Activated CD8-positive, alpha-beta memory T cell treated with anti-CD3 and anti-CD28 coated beads, Interleukin-2, amount 10 ng/mL, durations not matched to agents 7 days and 5 days (primary cell): ENCODE data around the gene CTSE. TPM values are rescaled to one million over a fixed set of nuclear protein-coding genes. Genes with fewer than 3 reads are reported as not detected.

Experiments
- ATAC-seq: fragments of 150-1000 bp; cut with Tn5 transposase; one replicate; pipeline ENCODE4 v1.10.0; 2021; ENCODE audit warnings: moderate library complexity
- CTCF ChIA-PET: fragments of 350-600 bp; sonication (Branson Sonifier 250); formaldehyde crosslinking; loops from one replicate; lab custom pipeline; 2021; ENCODE audit warnings: antibody characterized with exemption; lab: Charles Lee
- DNase-seq: peaks from one replicate; pipeline ENCODE4 v3.0.0-alpha.2; 2020
- H3K27ac Mint-ChIP-seq: one replicate; pipeline ENCODE4 v1.8.0; 2021; ENCODE audit warnings: mild to moderate bottlenecking, mixed read lengths
- H3K27me3 Mint-ChIP-seq: one replicate; pipeline ENCODE4 v1.8.0; 2021; ENCODE audit warnings: mixed read lengths
- H3K36me3 Mint-ChIP-seq: one replicate; pipeline ENCODE4 v1.8.0; 2021; ENCODE audit warnings: mild to moderate bottlenecking, mixed read lengths
- H3K4me1 Mint-ChIP-seq: one replicate; pipeline ENCODE4 v1.8.0; 2021; ENCODE audit warnings: mixed read lengths
- H3K4me3 Mint-ChIP-seq: one replicate; pipeline ENCODE4 v1.8.0; 2021; ENCODE audit warnings: mild to moderate bottlenecking, moderate library complexity, mixed read lengths
- H3K9me3 Mint-ChIP-seq: one replicate; pipeline ENCODE4 v1.8.0; 2022; ENCODE audit warnings: low read depth, mixed read lengths
- total RNA-seq, 2 experiments: library from RNA; stranded (reverse); gene quantifications; one replicate each; pipeline ENCODE4 v1.2.3, GENCODE V29; 2021

CTSE gene
- total RNA-seq, 2 experiments from 2014 or later, result not detected

GRCh38 chr1:206040328-206040727 is 16.6 kb upstream of the CTSE start:
- DNase-seq (no peak), ATAC-seq (no peak)
- peaks cover 8% of the 10 kb centered on the region for H3K4me1 Mint-ChIP-seq
- H3K9me3 Mint-ChIP-seq, result no peaks in the 10 kb centered on the region
- H3K36me3 Mint-ChIP-seq, result no peaks in the 10 kb centered on the region
- H3K4me3 Mint-ChIP-seq, result no peak overlapping the region
- no peak overlapping the region for H3K27ac Mint-ChIP-seq
- CTCF ChIA-PET, result interaction anchor here (1.1 to 1.2 kb wide), 2 partner anchors 10 kb away, joined by 3 to 5 read pairs; no protein-coding TSS in a partner anchor
- peaks cover 55% of the 10 kb centered on the region for H3K27me3 Mint-ChIP-seq

- H3K27ac Mint-ChIP-seq, result no peak overlapping the region
- peaks cover 64% of the 10 kb centered on the region for H3K27me3 Mint-ChIP-seq
- CTCF ChIA-PET, result interaction anchor here (1.2 to 1.5 kb wide), 2 partner anchors 9 to 67 kb away, joined by 4 to 5 read pairs; no protein-coding TSS in a partner anchor
- H3K36me3 Mint-ChIP-seq, result no peaks in the 10 kb centered on the region
- DNase-seq (no peak), ATAC-seq (no peak)
- no peaks in the 10 kb centered on the region for H3K9me3 Mint-ChIP-seq
- H3K4me3 Mint-ChIP-seq, result no peak overlapping the region
- H3K4me1 Mint-ChIP-seq, result peaks cover 8% of the 10 kb centered on the region
Measured at GRCh38 chr1:206039046-206039973, 15.6 kb upstream of the CTSE start.

- ATAC-seq, result no peak
- peaks cover 8% of the 10 kb centered on the region for H3K4me1 Mint-ChIP-seq
- H3K27me3 Mint-ChIP-seq, result peaks cover 73% of the 10 kb centered on the region
- no peak overlapping the region for H3K4me3 Mint-ChIP-seq
- CTCF ChIA-PET, result interaction anchor here (0.8 to 1.1 kb wide), 2 partner anchors 60 to 69 kb away, joined by 4 to 8 read pairs; no protein-coding TSS in a partner anchor
- no peaks in the 10 kb centered on the region for H3K36me3 Mint-ChIP-seq
- H3K27ac Mint-ChIP-seq, result no peak overlapping the region
- DNase-seq, result no peak
- no peaks in the 10 kb centered on the region for H3K9me3 Mint-ChIP-seq
Measured at GRCh38 chr1:206037581-206037980, 13.9 kb upstream of the CTSE start.

GRCh38 chr1:206036663-206037455 is 13.2 kb upstream of the CTSE start:
- CTCF ChIA-PET, result interaction anchor here (0.7 to 1.1 kb wide), 2 partner anchors 59 to 939 kb away, joined by 3 to 8 read pairs; no protein-coding TSS in a partner anchor
- no peak overlapping the region for H3K4me3 Mint-ChIP-seq
- H3K27me3 Mint-ChIP-seq, result peaks cover 76% of the 10 kb centered on the region
- ATAC-seq (no peak), DNase-seq (no peak)
- no peaks in the 10 kb centered on the region for H3K9me3 Mint-ChIP-seq
- H3K27ac Mint-ChIP-seq, result no peak overlapping the region
- H3K36me3 Mint-ChIP-seq, result no peaks in the 10 kb centered on the region
- peaks cover 8% of the 10 kb centered on the region for H3K4me1 Mint-ChIP-seq

- no peak for ATAC-seq
- CTCF ChIA-PET, result interaction anchor here (1.3 to 6.9 kb wide), 2 partner anchors 57 to 71 kb away, joined by 3 to 129 read pairs; no protein-coding TSS in a partner anchor
- H3K27me3 Mint-ChIP-seq, result peaks cover 66% of the 10 kb centered on the region
- H3K27ac Mint-ChIP-seq, result no peak overlapping the region
- H3K36me3 Mint-ChIP-seq, result no peaks in the 10 kb centered on the region
- DNase-seq, result no peak
- H3K4me1 Mint-ChIP-seq, result peaks cover 14% of the 10 kb centered on the region
- H3K9me3 Mint-ChIP-seq, result no peaks in the 10 kb centered on the region
- H3K4me3 Mint-ChIP-seq, result no peak overlapping the region
Measured at GRCh38 chr1:206035027-206035426, 11.3 kb upstream of the CTSE start.

- Mint-ChIP-seq H3K36me3 (no peaks in the 10 kb centered on the region), H3K4me1 (peaks cover 6% of the 10 kb centered on the region), H3K27ac (no peak overlapping the region), H3K9me3 (no peaks in the 10 kb centered on the region), H3K27me3 (peaks cover 71% of the 10 kb centered on the region), H3K4me3 (no peak overlapping the region)
- CTCF ChIA-PET, result interaction anchor here (6.9 kb wide), 1 partner anchor 74 kb away, joined by 129 read pairs; no protein-coding TSS in a partner anchor
- no peak for ATAC-seq
- no peak for DNase-seq
Measured at GRCh38 chr1:206032380-206033140, 8.9 kb upstream of the CTSE start.

GRCh38 chr1:206030714-206031113 is 7.0 kb upstream of the CTSE start:
- peaks cover 6% of the 10 kb centered on the region for H3K4me1 Mint-ChIP-seq
- ATAC-seq, result peak; percentile 95
- peaks cover 75% of the 10 kb centered on the region for H3K27me3 Mint-ChIP-seq
- H3K27ac Mint-ChIP-seq, result no peak overlapping the region
- no peaks in the 10 kb centered on the region for H3K36me3 Mint-ChIP-seq
- H3K9me3 Mint-ChIP-seq, result no peaks in the 10 kb centered on the region
- peak; percentile 75 for DNase-seq
- H3K4me3 Mint-ChIP-seq, result no peak overlapping the region
- CTCF ChIA-PET, result interaction anchor here (0.9 to 6.9 kb wide), 19 partner anchors 9 to 604 kb away, joined by 3 to 129 read pairs (median 3); partner anchors contain the start of gene PM20D1

- no peak overlapping the region for H3K4me3 Mint-ChIP-seq
Measured at GRCh38 chr1:206030191-206030590, 6.5 kb upstream of the CTSE start.

GRCh38 chr1:206029484-206029883 is 5.8 kb upstream of the CTSE start:
- CTCF ChIA-PET, result interaction anchor here (0.9 to 6.9 kb wide), 9 partner anchors 10 to 603 kb away, joined by 3 to 129 read pairs (median 3); no protein-coding TSS in a partner anchor
- no peak overlapping the region for H3K4me3 Mint-ChIP-seq
- no peaks in the 10 kb centered on the region for H3K9me3 Mint-ChIP-seq
- H3K4me1 Mint-ChIP-seq, result peaks cover 6% of the 10 kb centered on the region
- no peak for DNase-seq
- H3K27me3 Mint-ChIP-seq, result peaks cover 69% of the 10 kb centered on the region
- H3K36me3 Mint-ChIP-seq, result no peaks in the 10 kb centered on the region
- H3K27ac Mint-ChIP-seq, result no peak overlapping the region
- no peak for ATAC-seq

More at GRCh38 chr1:206030191-206030590, 6.5 kb upstream of the CTSE start:
- H3K36me3 Mint-ChIP-seq, result no peaks in the 10 kb centered on the region
- H3K4me1 Mint-ChIP-seq, result peaks cover 6% of the 10 kb centered on the region
- CTCF ChIA-PET, result interaction anchor here (0.6 to 6.9 kb wide), 19 partner anchors 9 to 604 kb away, joined by 3 to 129 read pairs (median 3); no protein-coding TSS in a partner anchor
- ATAC-seq (no peak), DNase-seq (no peak)
- no peak overlapping the region for H3K27ac Mint-ChIP-seq
- H3K27me3 Mint-ChIP-seq, result peaks cover 74% of the 10 kb centered on the region
- no peaks in the 10 kb centered on the region for H3K9me3 Mint-ChIP-seq

GRCh38 chr1:206025283-206025820 is 1.7 kb upstream of the CTSE start:
- CTCF ChIA-PET, result no interaction called here
- no peak overlapping the region for H3K4me3 Mint-ChIP-seq
- ATAC-seq, result no peak
- no peak for DNase-seq
- no peak overlapping the region for H3K27ac Mint-ChIP-seq
- H3K27me3 Mint-ChIP-seq, result peaks cover 54% of the 10 kb centered on the region
- H3K36me3 Mint-ChIP-seq, result no peaks in the 10 kb centered on the region
- H3K4me1 Mint-ChIP-seq, result no peaks in the 10 kb centered on the region
- no peaks in the 10 kb centered on the region for H3K9me3 Mint-ChIP-seq

GRCh38 chr1:206022766-206023165 is 929 bp downstream of the CTSE start:
- Mint-ChIP-seq H3K4me1 (no peaks in the 10 kb centered on the region), H3K4me3 (no peak overlapping the region), H3K9me3 (no peaks in the 10 kb centered on the region), H3K36me3 (no peaks in the 10 kb centered on the region), H3K27me3 (peaks cover 41% of the 10 kb centered on the region), H3K27ac (no peak overlapping the region)
- no peak for ATAC-seq
- CTCF ChIA-PET, result interaction anchor here (1.1 to 1.2 kb wide), 2 partner anchors 36 to 84 kb away, joined by 3 read pairs; no protein-coding TSS in a partner anchor
- DNase-seq, result no peak
